NCI-H69 (cell line): ENCODE data around the gene ZSCAN2.
"Not testable (repeated sequence)": the region's sequence is repeated elsewhere in the genome, so short reads cannot be mapped to it uniquely, and the experiment has no call there.

ENCODE experiments used
- DNase-seq: peaks from one replicate; lab custom pipeline; 2025; lab: John Stamatoyannopoulos, UW

ZSCAN2 gene

GRCh38 chr15:84600687-84601554 is at the start of gene ZSCAN2:
TSS of gene ZSCAN2 (plus strand) at chr15:84601009. CDS start at chr15:84603928, 2,919 bp downstream.
- DNase-seq = peak; percentile 93

GRCh38 chr15:84551624-84552023 is 49.2 kb upstream of the ZSCAN2 start:
- DNase-seq = not testable (repeated sequence)

GRCh38 chr15:84552896-84553295 is 47.9 kb upstream of the ZSCAN2 start:
- no peak for DNase-seq

- DNase-seq = not testable (repeated sequence)
These were observed 44.1 kb upstream of the ZSCAN2 start for GRCh38 chr15:84556690-84557089.

- not testable (repeated sequence) for DNase-seq
These were observed 32.8 kb upstream of the ZSCAN2 start for GRCh38 chr15:84568021-84568420.

- peak; percentile 20 for DNase-seq
These were observed 30.6 kb upstream of the ZSCAN2 start for GRCh38 chr15:84570164-84570735.

- DNase-seq = no peak
These were observed 28.6 kb upstream of the ZSCAN2 start for GRCh38 chr15:84572231-84572630.

- no peak for DNase-seq
These were observed 25.3 kb upstream of the ZSCAN2 start for GRCh38 chr15:84575493-84575892.

GRCh38 chr15:84577891-84578290 is 22.9 kb upstream of the ZSCAN2 start:
- DNase-seq = not testable (repeated sequence)

GRCh38 chr15:84579261-84579721 is 21.5 kb upstream of the ZSCAN2 start:
- DNase-seq = not testable (repeated sequence)

- DNase-seq = not testable (repeated sequence)
These were observed 19.0 kb upstream of the ZSCAN2 start for GRCh38 chr15:84581676-84582428.

- no peak for DNase-seq
These were observed 18.1 kb upstream of the ZSCAN2 start for GRCh38 chr15:84582583-84583157.

GRCh38 chr15:84583921-84584320 is 16.9 kb upstream of the ZSCAN2 start:
- DNase-seq = not testable (repeated sequence)

- DNase-seq = peak; percentile 1
These were observed 14.1 kb upstream of the ZSCAN2 start for GRCh38 chr15:84586696-84587095.

- DNase-seq = peak; percentile 86
These were observed 12.5 kb upstream of the ZSCAN2 start for GRCh38 chr15:84588053-84588874.

GRCh38 chr15:84590406-84590805 is 10.4 kb upstream of the ZSCAN2 start:
- no peak for DNase-seq

GRCh38 chr15:84591815-84592214 is 9.0 kb upstream of the ZSCAN2 start:
- DNase-seq = no peak

GRCh38 chr15:84594617-84595290 is 6.1 kb upstream of the ZSCAN2 start:
- no peak for DNase-seq

GRCh38 chr15:84595660-84596059 is 5.1 kb upstream of the ZSCAN2 start:
- no peak for DNase-seq

GRCh38 chr15:84597296-84597695 is 3.5 kb upstream of the ZSCAN2 start:
- DNase-seq = no peak

- DNase-seq = no peak
These were observed 2.6 kb upstream of the ZSCAN2 start for GRCh38 chr15:84598250-84598649.
